HepG2 (cell line): Measurements from ENCODE around the gene MDP1. TPM values are rescaled to one million over a fixed set of nuclear protein-coding genes. Genes with fewer than 3 reads are reported as not detected.

ENCODE experiments used
- BRCA1 ChIP-seq: sonication (generic); formaldehyde crosslinking; IDR thresholded peaks from 2 replicates; pipeline ENCODE4 v1.4.0; 2020; ENCODE audit warnings: missing genetic modification reagents
- CENPT ChIP-seq: sonication (generic); formaldehyde crosslinking; IDR thresholded peaks from 2 replicates; pipeline ENCODE4 v1.8.0; 2022; ENCODE audit warnings: low read depth, mild to moderate bottlenecking, moderate library complexity, missing genetic modification reagents
- CHD2 ChIP-seq: IDR thresholded peaks from 2 replicates; pipeline ENCODE4 v1.6.1; 2011; ENCODE audit warnings: low read depth, low read length, improper control_type of control experiment
- CREB1 ChIP-seq, 2 experiments: fragments of 450-650 bp in 1 of 2; IDR thresholded peaks; 2 replicates each; pipeline ENCODE4 v1.6.1; 2016 to 2017; ENCODE audit warnings: control low read depth in 1 of 2, mild to moderate bottlenecking in 1 of 2, missing compliant biosample characterization in 1 of 2, missing genetic modification characterization in 1 of 2
- ELF3 ChIP-seq: IDR thresholded peaks from 2 replicates; pipeline ENCODE4 v1.6.1; 2016; ENCODE audit warnings: missing genetic modification reagents, missing compliant biosample characterization
- MXI1 ChIP-seq: IDR thresholded peaks from 3 replicates; pipeline ENCODE4 v1.6.1; 2012; ENCODE audit warnings: low read depth, low read length, inconsistent platforms, borderline replicate concordance
- NR2F2 ChIP-seq: IDR thresholded peaks from 2 replicates; pipeline ENCODE4 v1.6.1; 2012; ENCODE audit warnings: low read depth, inconsistent platforms, borderline replicate concordance
- PRPF4 ChIP-seq: fragments of 200-400 bp; formaldehyde crosslinking; IDR thresholded peaks from 2 replicates; pipeline ENCODE4 v1.6.1; 2016; ENCODE audit warnings: low read length, low read depth; ENCODE audit not compliant: poor library complexity, severe bottlenecking
- RBM22 ChIP-seq: fragments of 200-400 bp; formaldehyde crosslinking; optimal IDR thresholded peaks from 2 replicates; pipeline ENCODE3; 2017; ENCODE audit warnings: mild to moderate bottlenecking, low read length, moderate library complexity
- RNF2 ChIP-seq: fragments of 450-650 bp; conservative IDR thresholded peaks from 2 replicates; pipeline ENCODE4 v1.6.1; 2016; ENCODE audit warnings: low read depth
- RORA ChIP-seq: sonication (generic); formaldehyde crosslinking; IDR thresholded peaks from 2 replicates; pipeline ENCODE4 v1.5.0; 2020; ENCODE audit warnings: mild to moderate bottlenecking, missing genetic modification reagents, moderate library complexity
- SMARCE1 ChIP-seq: fragments of 450-650 bp; IDR thresholded peaks from 2 replicates; pipeline ENCODE4 v1.6.1; 2017; ENCODE audit warnings: borderline replicate concordance
- SP4 ChIP-seq: sonication (generic); formaldehyde crosslinking; IDR thresholded peaks from 2 replicates; pipeline ENCODE4 v1.8.1; 2023; ENCODE audit warnings: mild to moderate bottlenecking, missing genetic modification reagents
- TCF7 ChIP-seq: sonication (generic); IDR thresholded peaks from 2 replicates; pipeline ENCODE4 v1.6.1; 2016; ENCODE audit warnings: antibody characterized with exemption, low read depth
- ZFP41 ChIP-seq: sonication (generic); formaldehyde crosslinking; IDR thresholded peaks from 2 replicates; pipeline ENCODE4 v1.4.0; 2020; ENCODE audit warnings: mild to moderate bottlenecking, missing genetic modification reagents, borderline replicate concordance
- ZFY ChIP-seq: sonication (generic); formaldehyde crosslinking; IDR thresholded peaks from 2 replicates; pipeline ENCODE4 v1.4.0; 2020; ENCODE audit warnings: missing genetic modification reagents
- ZNF230 ChIP-seq: sonication (generic); formaldehyde crosslinking; IDR thresholded peaks from 2 replicates; pipeline ENCODE4 v1.4.0; 2020; ENCODE audit warnings: mild to moderate bottlenecking, missing genetic modification reagents
- ZNF530 ChIP-seq: sonication (generic); formaldehyde crosslinking; IDR thresholded peaks from 2 replicates; pipeline ENCODE4 v1.5.0; 2020; ENCODE audit warnings: low read depth, mild to moderate bottlenecking, missing genetic modification reagents
- ZNF7 ChIP-seq: IDR thresholded peaks from 2 replicates; pipeline ENCODE4 v1.6.1; 2016; ENCODE audit warnings: missing biosample characterization, missing genetic modification reagents
- ZNF816 ChIP-seq: sonication (generic); formaldehyde crosslinking; IDR thresholded peaks from 2 replicates; pipeline ENCODE4 v1.8.0; 2022; ENCODE audit warnings: missing genetic modification reagents, mild to moderate bottlenecking, borderline replicate concordance
- polyA plus RNA-seq, 8 experiments: library from polyadenylated mRNA; depleted of rRNA in 3 of 8; stranded (reverse) in 7 of 8; unstranded in 1 of 8; fragments of >200 nt; fragmentation: Illumina TruSeq in 4 of 8; extraction: Trizol in 4 of 8; gene quantifications; 2 replicates each; pipeline versions ENCODE4 v1.2.1 to v1.2.3, GENCODE V29; 2011 to 2016; ENCODE audit warnings: low read depth in 4 of 8, missing spikeins in 1 of 8, mixed read lengths in 1 of 8; ENCODE audit not compliant: insufficient read depth in 1 of 8
- total RNA-seq, 5 experiments: library from RNA; depleted of rRNA; stranded (reverse); fragments of >200 nt; fragmentation: Illumina TruSeq; extraction: Trizol; gene quantifications; 2 replicates each; pipeline ENCODE4 v1.2.3, GENCODE V29; 2016; ENCODE audit warnings: low read depth in 1 of 5
- TF ChIP-seq, protein P1 (sequence below): sonication (generic); formaldehyde crosslinking; IDR thresholded peaks from 2 replicates; pipeline ENCODE4 v1.4.0; 2020; ENCODE audit warnings: low read depth, mild to moderate bottlenecking, missing genetic modification reagents
- TF ChIP-seq, protein P2 (sequence below): sonication (generic); formaldehyde crosslinking; IDR thresholded peaks from 2 replicates; pipeline ENCODE4 v1.4.0; 2020; ENCODE audit warnings: mild to moderate bottlenecking, missing genetic modification reagents
- TF ChIP-seq, protein P3 (sequence below): sonication (generic); formaldehyde crosslinking; IDR thresholded peaks from 2 replicates; pipeline ENCODE4 v1.4.0; 2020; ENCODE audit warnings: missing genetic modification reagents

The MDP1 gene
- total and polyA plus RNA-seq, 2 of the 13 experiments (the other 11 are each of a cell fraction or from before 2014, with no cell fraction given), result 44.1 to 48.7 TPM

GRCh38 chr14:24212924-24213865 is 2.7 kb downstream of the MDP1 start, which contains the start of gene CHMP4A (continued):
- peak; percentile 99 for TF ChIP-seq ELF3 (CRISPR knock-in tag)
- peak; percentile 99 for TF ChIP-seq ZNF230 (CRISPR knock-in tag)
- TF ChIP-seq CREB1 (IDR thresholded peaks at IDR 0.05), result peak; percentile 99
- no peak for TF ChIP-seq CREB1 (CRISPR knock-in tag; IDR thresholded peaks at IDR 0.05)
- TF ChIP-seq SMARCE1, result no peak
- peak; percentile 90 for TF ChIP-seq RBM22
- TF ChIP-seq ZFP41 (CRISPR knock-in tag), result peak; percentile 94
- TF ChIP-seq, protein P1, sequence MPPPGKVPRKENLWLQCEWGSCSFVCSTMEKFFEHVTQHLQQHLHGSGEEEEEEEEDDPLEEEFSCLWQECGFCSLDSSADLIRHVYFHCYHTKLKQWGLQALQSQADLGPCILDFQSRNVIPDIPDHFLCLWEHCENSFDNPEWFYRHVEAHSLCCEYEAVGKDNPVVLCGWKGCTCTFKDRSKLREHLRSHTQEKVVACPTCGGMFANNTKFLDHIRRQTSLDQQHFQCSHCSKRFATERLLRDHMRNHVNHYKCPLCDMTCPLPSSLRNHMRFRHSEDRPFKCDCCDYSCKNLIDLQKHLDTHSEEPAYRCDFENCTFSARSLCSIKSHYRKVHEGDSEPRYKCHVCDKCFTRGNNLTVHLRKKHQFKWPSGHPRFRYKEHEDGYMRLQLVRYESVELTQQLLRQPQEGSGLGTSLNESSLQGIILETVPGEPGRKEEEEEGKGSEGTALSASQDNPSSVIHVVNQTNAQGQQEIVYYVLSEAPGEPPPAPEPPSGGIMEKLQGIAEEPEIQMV, result peak; percentile 92
- TF ChIP-seq SP4, result peak; percentile 92
- peak; percentile 93 for TF ChIP-seq CENPT (CRISPR knock-in tag)
- TF ChIP-seq ZNF7, result peak; percentile 38; the same call in 1 of the 2 replicates
- peak; percentile 63; the same call in 1 of the 2 replicates for TF ChIP-seq RNF2
- no peak for TF ChIP-seq PRPF4
- peak; percentile 99; the same call in 1 of the 2 replicates for TF ChIP-seq BRCA1 (CRISPR knock-in tag)
- TF ChIP-seq, protein P2, sequence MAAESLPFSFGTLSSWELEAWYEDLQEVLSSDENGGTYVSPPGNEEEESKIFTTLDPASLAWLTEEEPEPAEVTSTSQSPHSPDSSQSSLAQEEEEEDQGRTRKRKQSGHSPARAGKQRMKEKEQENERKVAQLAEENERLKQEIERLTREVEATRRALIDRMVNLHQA (CRISPR knock-in tag), result 0 out of 2 replicates have a peak, but pooled peaks have one; percentile 49
- TF ChIP-seq TCF7, result peak; percentile 15; the same call in 1 of the 2 replicates
- peak; percentile 87 for TF ChIP-seq ZFY
- TF ChIP-seq ZNF530 (CRISPR knock-in tag), result no peak
- peak; percentile 95 for TF ChIP-seq CHD2
- TF ChIP-seq RORA (CRISPR knock-in tag), result no peak
- TF ChIP-seq, protein P3, sequence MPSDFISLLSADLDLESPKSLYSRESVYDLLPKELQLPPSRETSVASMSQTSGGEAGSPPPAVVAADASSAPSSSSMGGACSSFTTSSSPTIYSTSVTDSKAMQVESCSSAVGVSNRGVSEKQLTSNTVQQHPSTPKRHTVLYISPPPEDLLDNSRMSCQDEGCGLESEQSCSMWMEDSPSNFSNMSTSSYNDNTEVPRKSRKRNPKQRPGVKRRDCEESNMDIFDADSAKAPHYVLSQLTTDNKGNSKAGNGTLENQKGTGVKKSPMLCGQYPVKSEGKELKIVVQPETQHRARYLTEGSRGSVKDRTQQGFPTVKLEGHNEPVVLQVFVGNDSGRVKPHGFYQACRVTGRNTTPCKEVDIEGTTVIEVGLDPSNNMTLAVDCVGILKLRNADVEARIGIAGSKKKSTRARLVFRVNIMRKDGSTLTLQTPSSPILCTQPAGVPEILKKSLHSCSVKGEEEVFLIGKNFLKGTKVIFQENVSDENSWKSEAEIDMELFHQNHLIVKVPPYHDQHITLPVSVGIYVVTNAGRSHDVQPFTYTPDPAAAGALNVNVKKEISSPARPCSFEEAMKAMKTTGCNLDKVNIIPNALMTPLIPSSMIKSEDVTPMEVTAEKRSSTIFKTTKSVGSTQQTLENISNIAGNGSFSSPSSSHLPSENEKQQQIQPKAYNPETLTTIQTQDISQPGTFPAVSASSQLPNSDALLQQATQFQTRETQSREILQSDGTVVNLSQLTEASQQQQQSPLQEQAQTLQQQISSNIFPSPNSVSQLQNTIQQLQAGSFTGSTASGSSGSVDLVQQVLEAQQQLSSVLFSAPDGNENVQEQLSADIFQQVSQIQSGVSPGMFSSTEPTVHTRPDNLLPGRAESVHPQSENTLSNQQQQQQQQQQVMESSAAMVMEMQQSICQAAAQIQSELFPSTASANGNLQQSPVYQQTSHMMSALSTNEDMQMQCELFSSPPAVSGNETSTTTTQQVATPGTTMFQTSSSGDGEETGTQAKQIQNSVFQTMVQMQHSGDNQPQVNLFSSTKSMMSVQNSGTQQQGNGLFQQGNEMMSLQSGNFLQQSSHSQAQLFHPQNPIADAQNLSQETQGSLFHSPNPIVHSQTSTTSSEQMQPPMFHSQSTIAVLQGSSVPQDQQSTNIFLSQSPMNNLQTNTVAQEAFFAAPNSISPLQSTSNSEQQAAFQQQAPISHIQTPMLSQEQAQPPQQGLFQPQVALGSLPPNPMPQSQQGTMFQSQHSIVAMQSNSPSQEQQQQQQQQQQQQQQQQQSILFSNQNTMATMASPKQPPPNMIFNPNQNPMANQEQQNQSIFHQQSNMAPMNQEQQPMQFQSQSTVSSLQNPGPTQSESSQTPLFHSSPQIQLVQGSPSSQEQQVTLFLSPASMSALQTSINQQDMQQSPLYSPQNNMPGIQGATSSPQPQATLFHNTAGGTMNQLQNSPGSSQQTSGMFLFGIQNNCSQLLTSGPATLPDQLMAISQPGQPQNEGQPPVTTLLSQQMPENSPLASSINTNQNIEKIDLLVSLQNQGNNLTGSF, result peak; percentile 95
- peak; percentile 95; the same call in 2 of the 3 replicates for TF ChIP-seq MXI1
- no peak for TF ChIP-seq NR2F2
- TF ChIP-seq ZNF816 (CRISPR knock-in tag), result no peak
